NCI-H2107 treated with DMSO at 0.1 percent for 48 hours (cell line): ENCODE data around the gene PTBP1.
"Not testable (repeated sequence)": the region's sequence is repeated elsewhere in the genome, so short reads cannot be mapped to it uniquely, and the experiment has no call there.

Experiments
- DNase-seq: peaks from one replicate; lab custom pipeline; 2025; ENCODE audit not compliant: unreplicated experiment; lab: John Stamatoyannopoulos, UW

Gene PTBP1

GRCh38 chr19:850979-851335 is 53.7 kb downstream of the PTBP1 start:
- DNase-seq: no peak

- no peak for DNase-seq
Measured at GRCh38 chr19:852136-853013, 55.1 kb downstream of the PTBP1 start, which contains the start of gene ELANE. Gene ELANE (plus strand): TSS chr19:852303. CDS start chr19:852329, 26 bp downstream.

GRCh38 chr19:853014-853585 is 55.8 kb downstream of the PTBP1 start:
- no peak for DNase-seq

GRCh38 chr19:853614-854220 is 56.5 kb downstream of the PTBP1 start:
- not testable (repeated sequence) for DNase-seq

- DNase-seq: no peak
Measured at GRCh38 chr19:854549-854948, 57.3 kb downstream of the PTBP1 start.

- no peak for DNase-seq
Measured at GRCh38 chr19:855142-855541, 57.9 kb downstream of the PTBP1 start.

- DNase-seq: no peak
Measured at GRCh38 chr19:855566-856120, 58.4 kb downstream of the PTBP1 start.

GRCh38 chr19:858284-858683 is 61.0 kb downstream of the PTBP1 start:
- no peak for DNase-seq

- DNase-seq: no peak
Measured at GRCh38 chr19:858868-859843, 61.9 kb downstream of the PTBP1 start, which contains the start of gene CFD. Gene CFD (plus strand): TSS chr19:859664. CDS start chr19:859690, 26 bp downstream.

GRCh38 chr19:861141-861755 is 64.0 kb downstream of the PTBP1 start:
- DNase-seq: no peak
